Liver (tissue), 9 donors: ENCODE data around the gene MUC15. TPM values are rescaled to one million over a fixed set of nuclear protein-coding genes. Genes with fewer than 3 reads are reported as not detected.

Experiments
- DNase-seq: peaks from one replicate; pipeline ENCODE4 v3.0.0-alpha.2; 2017; ENCODE audit warnings: low spot score
- H3K27ac ChIP-seq, 2 donors: one replicate each; pipeline ENCODE4 v1.7.0; 2013; ENCODE audit warnings: inconsistent platforms in 2 of 2, low read length in 2 of 2, control low read depth in 1 of 2, low read depth in 1 of 2, mild to moderate bottlenecking in 1 of 2
- H3K27me3 ChIP-seq, 4 donors: one replicate each; pipeline versions ENCODE4 v1.6.1 to v1.7.0; 2013; ENCODE audit warnings: low read length in 3 of 4, inconsistent platforms in 1 of 4, mild to moderate bottlenecking in 1 of 4, moderate library complexity in 1 of 4; ENCODE audit not compliant: control insufficient read depth in 4 of 4, insufficient read depth in 4 of 4
- H3K36me3 ChIP-seq, 4 donors: one replicate each; pipeline versions ENCODE4 v1.6.1 to v1.7.0; 2013; ENCODE audit warnings: low read length in 3 of 4, mild to moderate bottlenecking in 3 of 4, low read depth in 1 of 4, moderate library complexity in 1 of 4; ENCODE audit not compliant: control insufficient read depth in 4 of 4, insufficient read depth in 3 of 4
- H3K4me1 ChIP-seq, 4 donors: one replicate each; pipeline versions ENCODE4 v1.6.1 to v1.7.0; 2013; ENCODE audit warnings: low read length in 3 of 4, mild to moderate bottlenecking in 3 of 4, moderate library complexity in 1 of 4; ENCODE audit not compliant: control insufficient read depth in 4 of 4, insufficient read depth in 4 of 4
- H3K4me3 ChIP-seq, 3 donors: one replicate each; pipeline versions ENCODE4 v1.6.1 to v1.7.0; 2013; ENCODE audit warnings: low read length in 3 of 3, control low read depth in 1 of 3, low read depth in 1 of 3, mild to moderate bottlenecking in 1 of 3
- H3K9ac ChIP-seq, 2 donors: one replicate each; pipeline ENCODE4 v1.7.0; 2013; ENCODE audit warnings: low read length in 2 of 2, mild to moderate bottlenecking in 2 of 2, moderate library complexity in 2 of 2, control low read depth in 1 of 2, low read depth in 1 of 2
- H3K9me3 ChIP-seq, 4 donors: one replicate each; pipeline versions ENCODE4 v1.6.1 to v1.7.0; 2013; ENCODE audit warnings: low read length in 3 of 4; ENCODE audit not compliant: control insufficient read depth in 4 of 4
- ATF3 ChIP-seq: IDR thresholded peaks from 2 replicates; pipeline ENCODE4 v1.6.1; 2016; ENCODE audit warnings: antibody characterized with exemption
- CTCF ChIP-seq: fragments of 150-350 bp; IDR thresholded peaks from 2 replicates; pipeline ENCODE4 v1.5.1; 2017; ENCODE audit warnings: improper control_type of control experiment, low read depth, low read length; ENCODE audit not compliant: missing input control
- EGR1 ChIP-seq, 2 donors: IDR thresholded peaks; 2 replicates each; pipeline ENCODE4 v1.6.1; 2016 to 2018; ENCODE audit warnings: antibody characterized with exemption in 2 of 2, low read depth in 2 of 2
- FOXA1 ChIP-seq: IDR thresholded peaks from 2 replicates; pipeline ENCODE4 v1.6.1; 2016; ENCODE audit warnings: antibody characterized with exemption
- FOXA2 ChIP-seq: IDR thresholded peaks from 2 replicates; pipeline ENCODE4 v1.6.1; 2016; ENCODE audit warnings: antibody characterized with exemption
- GABPA ChIP-seq, 2 donors: IDR thresholded peaks in 1 of 2; conservative IDR thresholded peaks in 1 of 2; 2 replicates each; pipeline ENCODE4 v1.6.1; 2016; ENCODE audit warnings: antibody characterized with exemption in 2 of 2, mild to moderate bottlenecking in 1 of 2, moderate library complexity in 1 of 2
- HNF4A ChIP-seq, 2 donors: conservative IDR thresholded peaks; 2 replicates each; pipeline ENCODE4 v1.6.1; 2016; ENCODE audit warnings: antibody characterized with exemption in 2 of 2, mild to moderate bottlenecking in 2 of 2
- HNF4G ChIP-seq: IDR thresholded peaks from 2 replicates; pipeline ENCODE4 v1.6.1; 2016; ENCODE audit warnings: antibody characterized with exemption
- NR2F2 ChIP-seq: IDR thresholded peaks from 2 replicates; pipeline ENCODE4 v1.6.1; 2016; ENCODE audit warnings: antibody characterized with exemption
- RAD21 ChIP-seq, 2 donors: IDR thresholded peaks; 2 replicates each; pipeline ENCODE4 v1.6.1; 2016; ENCODE audit warnings: antibody characterized with exemption in 2 of 2, mild to moderate bottlenecking in 2 of 2
- REST ChIP-seq: IDR thresholded peaks from 2 replicates; pipeline ENCODE4 v1.6.1; 2016; ENCODE audit warnings: antibody characterized with exemption, mild to moderate bottlenecking
- RXRA ChIP-seq, 2 donors: IDR thresholded peaks; 2 replicates each; pipeline ENCODE4 v1.6.1; 2017 to 2018; ENCODE audit warnings: antibody characterized with exemption in 2 of 2, mild to moderate bottlenecking in 1 of 2
- SP1 ChIP-seq: IDR thresholded peaks from 2 replicates; pipeline ENCODE4 v1.6.1; 2018; ENCODE audit warnings: antibody characterized with exemption, mild to moderate bottlenecking
- YY1 ChIP-seq: IDR thresholded peaks from 2 replicates; pipeline ENCODE4 v1.6.1; 2016; ENCODE audit warnings: antibody characterized with exemption, mild to moderate bottlenecking
- WGBS: extraction: QIAGEN DNeasy Blood & Tissue Kit; methylation state at CpG from one replicate; pipeline ENCODE4 v1.1.7; 2013; 5-methylcytosine and 5-hydroxymethylcytosine counted together
- polyA plus RNA-seq, 2 donors: library from polyadenylated mRNA; stranded (reverse) in 1 of 2; unstranded in 1 of 2; fragments of 200-250 nt in 1 of 2; fragments of >200 nt in 1 of 2; fragmentation: Nextera tagmentation in 1 of 2; extraction: Ambion mirVana in 1 of 2; gene quantifications; one replicate each; pipeline versions ENCODE4 v1.2.1 to v1.2.3, GENCODE V29; 2013 to 2015
- total RNA-seq, 2 donors: library from RNA; depleted of rRNA; stranded (reverse); fragments of >200 nt; gene quantifications; one replicate each; pipeline ENCODE4 v1.2.3, GENCODE V29; 2014
- TF ChIP-seq, protein P1 (sequence below): IDR thresholded peaks from 2 replicates; pipeline ENCODE4 v1.6.1; 2016; ENCODE audit warnings: antibody characterized with exemption
- TF ChIP-seq, protein P2 (sequence below): IDR thresholded peaks from 2 replicates; pipeline ENCODE4 v1.6.1; 2016; ENCODE audit warnings: antibody characterized with exemption
- donor health status: healthy.
- donor health status: healthy.
- donor health status: healthy.
- donor health status: healthy.
- donor health status: healthy.

The MUC15 gene
- total and polyA plus RNA-seq, 4 donors, result not detected

DNA sequence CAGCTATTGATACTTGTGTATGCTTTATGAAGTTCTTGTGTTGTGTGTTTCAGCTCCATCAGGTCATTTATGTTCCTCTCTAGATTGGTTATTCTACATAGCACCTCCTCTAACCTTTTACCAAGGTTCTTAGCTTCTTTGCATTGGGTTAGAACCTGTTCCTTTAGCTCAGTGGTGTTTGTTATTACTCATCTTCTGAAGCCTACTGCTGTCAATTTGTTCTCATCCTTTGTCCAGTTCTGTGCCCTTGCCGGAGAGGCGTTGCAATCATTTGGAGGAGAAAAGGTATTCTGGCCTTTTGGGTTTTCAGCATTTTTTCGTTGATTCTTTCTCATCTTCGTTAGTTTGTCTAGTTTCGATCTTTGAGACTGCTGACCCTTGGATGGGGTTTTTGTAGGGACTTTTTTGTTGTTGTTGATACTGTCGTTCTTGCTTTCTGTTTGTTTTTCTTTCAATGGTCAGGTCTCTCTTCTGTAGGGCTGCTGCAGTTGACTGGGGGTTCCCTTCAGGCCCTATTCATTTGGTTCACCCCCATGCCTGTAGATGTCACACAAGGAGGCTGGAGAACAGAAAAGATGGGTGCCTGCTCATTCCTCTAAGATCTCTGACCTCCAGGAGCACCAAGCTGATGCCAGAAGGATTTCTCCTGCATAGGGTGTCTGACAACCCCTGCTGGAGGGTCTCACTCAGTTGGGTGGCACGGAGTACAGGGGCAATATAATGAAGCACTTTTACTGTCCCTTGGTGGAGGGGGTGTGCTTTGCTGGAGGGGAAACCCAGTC, 35.9 kb upstream of the MUC15 start:
- TF ChIP-seq SP1 (no peak), CTCF (no peak), RXRA (IDR thresholded peaks at IDR 0.05) (no peak), EGR1 (IDR thresholded peaks at IDR 0.05; ENCODE audit: low read depth in 2 of 2) (no peak), FOXA1 (no peak), FOXA2 (no peak)
- TF ChIP-seq, protein P1, sequence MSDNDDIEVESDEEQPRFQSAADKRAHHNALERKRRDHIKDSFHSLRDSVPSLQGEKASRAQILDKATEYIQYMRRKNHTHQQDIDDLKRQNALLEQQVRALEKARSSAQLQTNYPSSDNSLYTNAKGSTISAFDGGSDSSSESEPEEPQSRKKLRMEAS, result no peak
- TF ChIP-seq, protein P2, sequence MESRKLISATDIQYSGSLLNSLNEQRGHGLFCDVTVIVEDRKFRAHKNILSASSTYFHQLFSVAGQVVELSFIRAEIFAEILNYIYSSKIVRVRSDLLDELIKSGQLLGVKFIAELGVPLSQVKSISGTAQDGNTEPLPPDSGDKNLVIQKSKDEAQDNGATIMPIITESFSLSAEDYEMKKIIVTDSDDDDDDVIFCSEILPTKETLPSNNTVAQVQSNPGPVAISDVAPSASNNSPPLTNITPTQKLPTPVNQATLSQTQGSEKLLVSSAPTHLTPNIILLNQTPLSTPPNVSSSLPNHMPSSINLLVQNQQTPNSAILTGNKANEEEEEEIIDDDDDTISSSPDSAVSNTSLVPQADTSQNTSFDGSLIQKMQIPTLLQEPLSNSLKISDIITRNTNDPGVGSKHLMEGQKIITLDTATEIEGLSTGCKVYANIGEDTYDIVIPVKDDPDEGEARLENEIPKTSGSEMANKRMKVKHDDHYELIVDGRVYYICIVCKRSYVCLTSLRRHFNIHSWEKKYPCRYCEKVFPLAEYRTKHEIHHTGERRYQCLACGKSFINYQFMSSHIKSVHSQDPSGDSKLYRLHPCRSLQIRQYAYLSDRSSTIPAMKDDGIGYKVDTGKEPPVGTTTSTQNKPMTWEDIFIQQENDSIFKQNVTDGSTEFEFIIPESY, result no peak
- Histone ChIP-seq H3K4me3 (no peak overlapping the region), H3K9ac (no peak overlapping the region), H3K9me3 (peaks cover 0 to 2% (median under 1%) of the 10 kb centered on the region in 4 donors), H3K36me3 (no peaks in the 10 kb centered on the region), H3K27ac (no peak overlapping the region), H3K27me3 (no peaks in the 10 kb centered on the region), H3K4me1 (no peaks in the 10 kb centered on the region)
- 71% methylated on average over 7 of the region's 7 CpGs for WGBS
- DNase-seq, result no peak

DNA sequence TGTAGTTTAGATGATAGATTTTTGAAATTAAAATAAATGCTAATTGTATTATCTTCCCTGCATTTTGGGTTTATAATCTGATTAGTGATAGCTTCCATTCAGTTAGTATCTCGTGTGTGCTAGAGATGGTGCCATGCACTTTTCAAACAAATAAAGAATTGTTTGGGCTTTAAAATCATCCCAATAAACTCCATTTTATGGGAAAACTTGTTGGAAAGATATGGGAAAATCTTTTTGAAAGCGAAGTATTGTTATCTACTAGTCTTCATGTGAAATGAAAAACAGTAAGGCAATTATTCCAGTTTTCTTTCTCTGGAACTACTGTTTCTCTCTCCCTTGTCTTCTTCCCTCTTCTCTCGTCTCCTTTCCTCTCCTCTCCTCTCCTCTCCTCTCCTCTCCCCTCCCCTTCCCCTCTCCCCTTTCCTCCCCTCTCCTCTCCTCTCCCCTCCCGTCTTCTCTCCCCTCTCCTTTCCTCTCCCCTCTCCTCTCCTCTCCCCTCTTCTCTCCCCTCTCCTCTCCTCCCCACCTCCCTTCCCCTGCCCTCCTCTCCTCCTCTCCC, 27.9 kb upstream of the MUC15 start:
- no peak for DNase-seq

More for the DNA sequence above, 27.9 kb upstream of the MUC15 start:
- Histone ChIP-seq H3K4me3 (no peak overlapping the region), H3K27me3 (peaks cover 0 to 4% (median 0%) of the 10 kb centered on the region in 4 donors), H3K9me3 (peaks cover 0 to 1% (median 0%) of the 10 kb centered on the region in 4 donors), H3K4me1 (no peaks in the 10 kb centered on the region), H3K27ac (no peak overlapping the region), H3K36me3 (no peaks in the 10 kb centered on the region), H3K9ac (no peak overlapping the region)
- 62% methylated on average over 3 of the region's 4 CpGs for WGBS
- TF ChIP-seq ATF3, result no peak
- TF ChIP-seq FOXA2, result no peak
- no peak for TF ChIP-seq REST
- no peak for TF ChIP-seq FOXA1
- TF ChIP-seq, protein P2, result no peak
- no peak for TF ChIP-seq EGR1 (IDR thresholded peaks at IDR 0.05; ENCODE audit: low read depth in 2 of 2)
- TF ChIP-seq CTCF, result no peak
- TF ChIP-seq YY1, result no peak
- TF ChIP-seq RAD21 (IDR thresholded peaks at IDR 0.05), result no peak
- no peak for TF ChIP-seq NR2F2
- no peak for TF ChIP-seq HNF4G
- no peak for TF ChIP-seq GABPA (IDR thresholded peaks at IDR 0.05 in 1 of 2, conservative IDR thresholded peaks at IDR 0.05 in 1 of 2)
- TF ChIP-seq HNF4A (conservative IDR thresholded peaks at IDR 0.05), result no peak
